Adrenal gland (tissue), 12 donors: ENCODE data around the gene GPX1. TPM values are rescaled to one million over a fixed set of nuclear protein-coding genes. Genes with fewer than 3 reads are reported as not detected.

Experiments
- DNase-seq, 7 donors: peaks; one replicate each; pipeline ENCODE4 v3.0.0-alpha.2; 2019 to 2020
- H3K27ac ChIP-seq, 5 donors: fragments of 200-600 bp; sonication (generic) in 4 of 5; 1 replicate in 3 of 5; 2 replicates in 2 of 5; pipeline versions ENCODE4 v1.5.1 to v1.8.0; 2016 to 2020; ENCODE audit warnings: mild to moderate bottlenecking in 1 of 5
- H3K27me3 ChIP-seq: fragments of 200-600 bp; 2 replicates; pipeline ENCODE4 v1.8.0; 2021
- H3K36me3 ChIP-seq, 2 donors: fragments of 200-600 bp; replicated peaks in 1 of 2; 1 replicate in 1 of 2; 2 replicates in 1 of 2; pipeline versions ENCODE4 v1.5.1 to v1.8.0; 2018 to 2022
- H3K4me1 ChIP-seq, 2 donors: fragments of 200-600 bp; replicated peaks in 1 of 2; 1 replicate in 1 of 2; 2 replicates in 1 of 2; pipeline versions ENCODE4 v1.5.1 to v1.8.0; 2018 to 2021
- H3K4me3 ChIP-seq, 4 donors: fragments of 200-600 bp; sonication (generic) in 3 of 4; one replicate each; pipeline ENCODE4 v1.5.1; 2016 to 2018
- H3K9me3 ChIP-seq, 3 donors: fragments of 200-600 bp; sonication (generic) in 1 of 3; replicated peaks in 1 of 3; 1 replicate in 2 of 3; 2 replicates in 1 of 3; pipeline versions ENCODE4 v1.5.1 to v1.8.0; 2016 to 2021
- POLR2A ChIP-seq, 2 donors: fragments of 450-650 bp; IDR thresholded peaks; one replicate each; pipeline ENCODE4 v1.6.1; 2017; ENCODE audit warnings: antibody characterized with exemption in 2 of 2, mild to moderate bottlenecking in 2 of 2, moderate library complexity in 1 of 2
- WGBS, 4 donors: extraction: QIAGEN DNeasy Blood & Tissue Kit in 2 of 4; methylation state at CpG; one replicate each; pipeline versions ENCODE4 v1.1.5 to v1.1.7; 2013 to 2017; 5-methylcytosine and 5-hydroxymethylcytosine counted together
- intact Hi-C, 2 donors: fragments of 100-400 bp; cut with DNase I; formaldehyde crosslinking; loops; one replicate each; pipeline versions ENCODE4 v1.14.1 to v1.15.0; 2022 to 2023
- polyA plus RNA-seq, 3 donors: library from polyadenylated mRNA; stranded (reverse); fragments of 200-250 nt in 2 of 3; fragments of 350-450 nt in 1 of 3; fragmentation: Illumina TruSeq in 1 of 3; extraction: RNeasy Lipid Tissue Mini Kit (QIAGEN cat#74804) in 1 of 3; gene quantifications; one replicate each; pipeline ENCODE4 v1.2.3, GENCODE V29; 2013 to 2014
- total RNA-seq, 9 donors: library from RNA; depleted of rRNA in 4 of 9; stranded (reverse); fragments of >200 nt in 4 of 9; fragments of 120-200 nt in 1 of 9; fragmentation: NEBNext Ultra II Directional in 1 of 9; extraction: Animal tissue kit (Norgen Biotek cat#: 25700) in 1 of 9; gene quantifications; one replicate each; pipeline versions ENCODE4 v1.1.0 to v1.2.4, GENCODE V29; 2013 to 2023
- TF ChIP-seq, protein P1 (sequence below), 6 experiments: fragments of 450-650 bp in 4 of 6; fragments of 200-600 bp in 2 of 6; sonication (generic) in 1 of 6; IDR thresholded peaks; 1 replicate in 5 of 6; 2 replicates in 1 of 6; pipeline versions ENCODE4 v1.5.1 to v1.8.0; 2016 to 2021; ENCODE audit warnings: antibody characterized with exemption in 6 of 6, mild to moderate bottlenecking in 2 of 6, moderate library complexity in 1 of 6
- donor health status: healthy with polysubstance abuse.
- donor health status: Bipolar disorder and iron deficiency.
- donor health status: DM: yes; HTN: yes; CAD: no.
- donor health status: DM: no; HTN: no; CAD: no.
- donor health status: DM: no; HTN: no; CAD: no.
- donor health status: DM: yes; HTN: yes; CAD: no.

The GPX1 gene
- total and polyA plus RNA-seq, 12 donors = 60.3 to 1,200 (median 517) TPM

DNA sequence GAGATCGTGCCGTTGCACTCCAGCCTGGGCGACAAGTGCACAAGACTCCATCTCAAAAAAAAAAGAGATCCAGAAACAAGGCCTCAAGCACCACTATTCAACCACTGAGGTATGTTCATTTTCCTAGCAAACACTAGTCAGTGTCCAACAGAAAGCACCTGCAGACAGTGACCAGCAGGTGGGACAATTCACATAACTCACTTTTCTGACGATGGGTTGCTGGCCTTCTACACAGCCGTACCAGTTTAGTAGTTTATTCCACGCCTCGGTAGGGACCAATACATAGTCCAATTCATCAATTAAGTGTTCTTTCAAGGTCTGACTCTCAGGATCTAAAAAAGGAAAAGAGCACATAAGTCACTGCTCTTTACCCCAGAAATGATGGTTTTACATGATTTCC, 30.7 kb downstream of the GPX1 start:
- H3K27ac ChIP-seq = no peak overlapping the region
- no peaks in the 10 kb centered on the region for H3K4me1 ChIP-seq
- WGBS, 4 donors = 79 to 87% (median 80%) methylated on average over 7 of the region's 7 CpGs
- no peaks in the 10 kb centered on the region for H3K9me3 ChIP-seq
- no peaks in the 10 kb centered on the region for H3K27me3 ChIP-seq
- TF ChIP-seq, protein P1, sequence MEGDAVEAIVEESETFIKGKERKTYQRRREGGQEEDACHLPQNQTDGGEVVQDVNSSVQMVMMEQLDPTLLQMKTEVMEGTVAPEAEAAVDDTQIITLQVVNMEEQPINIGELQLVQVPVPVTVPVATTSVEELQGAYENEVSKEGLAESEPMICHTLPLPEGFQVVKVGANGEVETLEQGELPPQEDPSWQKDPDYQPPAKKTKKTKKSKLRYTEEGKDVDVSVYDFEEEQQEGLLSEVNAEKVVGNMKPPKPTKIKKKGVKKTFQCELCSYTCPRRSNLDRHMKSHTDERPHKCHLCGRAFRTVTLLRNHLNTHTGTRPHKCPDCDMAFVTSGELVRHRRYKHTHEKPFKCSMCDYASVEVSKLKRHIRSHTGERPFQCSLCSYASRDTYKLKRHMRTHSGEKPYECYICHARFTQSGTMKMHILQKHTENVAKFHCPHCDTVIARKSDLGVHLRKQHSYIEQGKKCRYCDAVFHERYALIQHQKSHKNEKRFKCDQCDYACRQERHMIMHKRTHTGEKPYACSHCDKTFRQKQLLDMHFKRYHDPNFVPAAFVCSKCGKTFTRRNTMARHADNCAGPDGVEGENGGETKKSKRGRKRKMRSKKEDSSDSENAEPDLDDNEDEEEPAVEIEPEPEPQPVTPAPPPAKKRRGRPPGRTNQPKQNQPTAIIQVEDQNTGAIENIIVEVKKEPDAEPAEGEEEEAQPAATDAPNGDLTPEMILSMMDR (IDR thresholded peaks at IDR 0.05) = peak in 3 of 6 experiments; percentile 5 to 9 (median 6)
- no peak for TF ChIP-seq POLR2A (IDR thresholded peaks at IDR 0.05)
- H3K4me3 ChIP-seq = no peak overlapping the region
- intact Hi-C loops = loop anchor here in 1 of 2 donors (10.0 kb wide), 1 partner anchor 117 kb away; no protein-coding TSS in a partner anchor
- peaks cover 0 to 87% of the 10 kb centered on the region in 2 donors for H3K36me3 ChIP-seq
- DNase-seq = no peak

DNA sequence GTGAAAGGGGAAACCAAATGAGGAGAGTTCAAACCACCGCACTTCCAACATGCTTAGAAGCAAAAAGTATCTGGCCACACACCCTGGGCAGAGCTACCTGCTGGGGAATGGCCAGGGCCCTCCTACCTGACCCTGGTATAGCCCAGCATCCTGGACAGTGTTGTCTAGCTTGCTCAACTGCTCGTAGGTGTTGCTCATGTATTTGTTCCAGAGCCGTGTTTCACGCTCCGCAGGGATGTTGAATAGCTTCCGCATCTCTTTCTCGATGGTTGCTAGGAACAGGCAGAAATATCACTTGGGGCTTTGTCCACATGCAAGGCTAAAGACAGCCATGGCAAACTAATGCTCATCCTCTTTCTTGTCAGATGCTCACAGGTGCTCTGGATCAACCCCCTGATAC, 33.4 kb downstream of the GPX1 start:
- H3K36me3 ChIP-seq = peaks cover 0 to 99% of the 10 kb centered on the region in 2 donors
- WGBS, 4 donors = 91 to 95% (median 93%) methylated on average over 7 of the region's 7 CpGs
- no peak for DNase-seq
- H3K27ac ChIP-seq = no peak overlapping the region
- H3K9me3 ChIP-seq = no peaks in the 10 kb centered on the region
- H3K4me3 ChIP-seq = no peak overlapping the region
- TF ChIP-seq, protein P1 (IDR thresholded peaks at IDR 0.05) = no peak
- no peak for TF ChIP-seq POLR2A (IDR thresholded peaks at IDR 0.05)
- intact Hi-C loops = loop anchor here in 1 of 2 donors (10.0 kb wide), 1 partner anchor 120 kb away; no protein-coding TSS in a partner anchor
- H3K4me1 ChIP-seq = no peaks in the 10 kb centered on the region
- no peaks in the 10 kb centered on the region for H3K27me3 ChIP-seq

DNA sequence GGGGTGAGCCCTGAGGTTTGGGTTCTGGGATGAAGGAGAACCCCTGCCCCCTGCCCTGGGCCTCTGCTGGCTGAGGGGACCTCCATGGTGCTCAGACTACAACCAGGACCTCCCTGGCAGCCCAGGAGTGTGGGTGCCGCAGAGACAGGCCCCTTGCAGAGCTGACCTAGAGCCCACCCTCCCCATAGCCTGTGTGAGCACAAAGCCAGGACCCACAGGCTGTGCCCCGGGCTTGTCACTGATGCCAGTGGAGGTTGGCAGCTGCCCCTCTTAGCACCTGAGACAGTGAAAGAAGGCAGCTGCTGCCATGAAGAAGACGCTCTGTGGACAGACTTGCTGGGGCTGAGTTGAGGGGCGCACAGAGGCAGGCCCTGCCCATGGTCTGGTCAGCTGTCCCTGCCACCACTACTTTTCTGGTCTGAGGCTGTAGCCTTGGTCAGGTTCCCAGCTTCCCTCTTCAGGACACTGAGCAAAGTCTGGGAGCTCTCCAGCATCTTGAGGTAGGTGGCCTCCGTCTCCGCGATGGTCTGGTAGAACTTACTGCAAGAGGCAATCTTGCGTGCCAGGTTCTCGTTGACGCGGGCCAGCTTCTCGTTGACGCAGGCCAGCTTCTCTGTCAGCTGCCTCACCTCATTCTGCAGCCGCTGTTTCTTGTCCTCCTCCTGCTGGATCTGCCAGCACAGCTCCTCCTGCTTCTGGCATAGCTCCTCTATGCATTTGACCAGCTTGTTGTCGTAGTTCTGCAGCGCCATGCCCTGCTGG, 41.3 kb downstream of the GPX1 start:
- 90 to 97% (median 94%) methylated on average over 5 to 16 of the region's 16 CpGs for WGBS, 4 donors
- peaks cover 0 to 74% of the 10 kb centered on the region in 2 donors for H3K36me3 ChIP-seq

DNA sequence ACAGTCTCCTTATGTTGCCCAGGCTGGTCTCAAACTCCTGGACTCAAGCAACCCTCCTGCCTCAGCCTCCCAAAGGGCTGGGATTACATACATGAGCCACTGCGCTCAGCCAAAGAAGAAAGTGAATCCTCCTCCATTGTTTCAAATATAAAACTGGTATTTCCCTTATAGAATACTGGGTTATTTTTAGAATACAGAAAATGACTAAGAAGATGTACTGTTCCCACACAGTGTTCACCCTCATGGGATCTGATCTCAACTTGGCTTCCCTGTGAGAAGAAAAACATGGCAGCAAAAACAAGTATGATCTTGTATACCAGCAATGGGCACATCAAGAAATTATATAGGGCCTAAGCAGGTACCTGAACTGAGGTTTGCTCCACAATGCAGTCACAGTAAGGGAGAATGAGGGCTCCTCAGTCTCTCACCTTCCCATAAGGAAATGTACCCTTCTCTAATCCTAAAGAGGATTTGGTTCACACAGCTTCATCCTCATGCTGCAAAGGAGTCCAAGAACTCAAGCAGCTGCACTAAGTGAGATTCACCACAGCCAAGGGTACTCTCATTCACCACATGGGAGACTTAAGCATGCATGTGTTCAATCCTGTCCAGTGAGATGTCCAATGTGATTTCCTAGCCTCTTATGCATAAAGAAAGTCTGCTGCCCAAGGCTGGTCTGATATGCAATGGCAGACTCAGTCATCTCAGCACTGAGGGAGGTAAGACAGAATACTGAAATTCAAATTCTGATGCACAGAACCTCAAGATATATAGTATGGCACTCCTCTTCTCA, 44.1 kb downstream of the GPX1 start:
- Histone ChIP-seq H3K27ac (no peak overlapping the region), H3K36me3 (peaks cover 0 to 71% of the 10 kb centered on the region in 2 donors), H3K4me1 (no peaks in the 10 kb centered on the region), H3K9me3 (no peaks in the 10 kb centered on the region), H3K4me3 (no peak overlapping the region), H3K27me3 (no peaks in the 10 kb centered on the region)
- WGBS, 4 donors = 95 to 100% (median 96%) methylated on average over 1 of the region's 1 CpG
- no peak for DNase-seq
- TF ChIP-seq POLR2A (IDR thresholded peaks at IDR 0.05) = no peak
- TF ChIP-seq, protein P1 (IDR thresholded peaks at IDR 0.05) = no peak
- intact Hi-C loops = no loop called here

More for the DNA sequence above, 41.3 kb downstream of the GPX1 start:
- H3K4me1 ChIP-seq = no peaks in the 10 kb centered on the region
- intact Hi-C loops = no loop called here
- H3K9me3 ChIP-seq = no peaks in the 10 kb centered on the region
- H3K27me3 ChIP-seq = no peaks in the 10 kb centered on the region
- no peak overlapping the region for H3K27ac ChIP-seq
- DNase-seq = no peak
- no peak for TF ChIP-seq POLR2A (IDR thresholded peaks at IDR 0.05)
- TF ChIP-seq, protein P1 (IDR thresholded peaks at IDR 0.05) = no peak
- H3K4me3 ChIP-seq = no peak overlapping the region
